GM12801 (cell line): ENCODE measurements around the gene MARVELD1.

Experiments
- TF ChIP-seq, protein P1 (sequence below): IDR thresholded peaks from one replicate; pipeline ENCODE4 v1.5.1; 2011; ENCODE audit warnings: control low read depth; ENCODE audit not compliant: insufficient read length; ENCODE audit errors: extremely low read depth

The MARVELD1 gene

DNA sequence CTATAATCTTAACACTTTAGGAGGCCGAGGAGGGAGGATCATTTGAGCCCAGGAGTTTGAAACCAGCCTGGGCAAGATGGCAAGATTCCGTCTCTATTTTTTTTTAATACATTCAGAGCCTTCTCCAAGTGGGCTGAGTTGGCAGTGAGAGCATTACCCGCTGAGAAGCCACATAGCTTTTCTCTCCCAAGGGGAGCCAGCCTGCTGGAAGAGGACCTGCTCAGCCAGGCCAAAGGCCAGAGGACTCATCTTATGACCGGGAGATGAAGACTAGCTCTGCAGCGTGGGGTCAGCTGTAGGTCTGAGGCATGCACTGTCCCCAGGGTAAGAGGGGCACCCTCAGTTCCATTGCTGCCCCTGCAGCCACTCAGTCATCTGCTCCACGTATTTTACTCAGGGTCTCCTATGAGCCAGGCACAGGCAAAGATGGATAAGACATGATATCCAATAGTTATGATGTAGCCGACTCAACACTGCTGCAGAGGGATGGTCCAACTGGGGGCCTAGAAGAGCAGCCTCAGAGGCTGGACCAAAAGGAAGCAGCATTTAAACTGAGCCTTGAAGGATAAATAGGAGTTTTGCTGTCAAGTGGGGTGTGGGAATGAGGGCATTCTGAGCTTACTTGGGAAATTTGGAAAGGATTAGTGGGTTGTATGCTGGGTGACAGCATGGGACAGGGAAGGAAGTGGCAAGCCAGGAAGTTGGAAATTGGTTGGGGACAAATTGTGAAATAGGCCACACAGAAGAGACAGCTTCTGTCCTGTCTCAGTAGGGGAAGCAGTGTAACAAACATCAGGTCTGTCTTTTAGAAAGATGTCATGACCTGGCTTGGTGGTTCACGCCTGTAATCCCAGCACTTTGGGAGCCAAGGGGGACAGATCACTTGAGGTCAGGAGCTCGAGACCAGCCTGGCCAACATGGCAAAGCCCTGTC is 1.6 kb upstream of the MARVELD1 start:
- TF ChIP-seq, protein P1, sequence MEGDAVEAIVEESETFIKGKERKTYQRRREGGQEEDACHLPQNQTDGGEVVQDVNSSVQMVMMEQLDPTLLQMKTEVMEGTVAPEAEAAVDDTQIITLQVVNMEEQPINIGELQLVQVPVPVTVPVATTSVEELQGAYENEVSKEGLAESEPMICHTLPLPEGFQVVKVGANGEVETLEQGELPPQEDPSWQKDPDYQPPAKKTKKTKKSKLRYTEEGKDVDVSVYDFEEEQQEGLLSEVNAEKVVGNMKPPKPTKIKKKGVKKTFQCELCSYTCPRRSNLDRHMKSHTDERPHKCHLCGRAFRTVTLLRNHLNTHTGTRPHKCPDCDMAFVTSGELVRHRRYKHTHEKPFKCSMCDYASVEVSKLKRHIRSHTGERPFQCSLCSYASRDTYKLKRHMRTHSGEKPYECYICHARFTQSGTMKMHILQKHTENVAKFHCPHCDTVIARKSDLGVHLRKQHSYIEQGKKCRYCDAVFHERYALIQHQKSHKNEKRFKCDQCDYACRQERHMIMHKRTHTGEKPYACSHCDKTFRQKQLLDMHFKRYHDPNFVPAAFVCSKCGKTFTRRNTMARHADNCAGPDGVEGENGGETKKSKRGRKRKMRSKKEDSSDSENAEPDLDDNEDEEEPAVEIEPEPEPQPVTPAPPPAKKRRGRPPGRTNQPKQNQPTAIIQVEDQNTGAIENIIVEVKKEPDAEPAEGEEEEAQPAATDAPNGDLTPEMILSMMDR = no peak

DNA sequence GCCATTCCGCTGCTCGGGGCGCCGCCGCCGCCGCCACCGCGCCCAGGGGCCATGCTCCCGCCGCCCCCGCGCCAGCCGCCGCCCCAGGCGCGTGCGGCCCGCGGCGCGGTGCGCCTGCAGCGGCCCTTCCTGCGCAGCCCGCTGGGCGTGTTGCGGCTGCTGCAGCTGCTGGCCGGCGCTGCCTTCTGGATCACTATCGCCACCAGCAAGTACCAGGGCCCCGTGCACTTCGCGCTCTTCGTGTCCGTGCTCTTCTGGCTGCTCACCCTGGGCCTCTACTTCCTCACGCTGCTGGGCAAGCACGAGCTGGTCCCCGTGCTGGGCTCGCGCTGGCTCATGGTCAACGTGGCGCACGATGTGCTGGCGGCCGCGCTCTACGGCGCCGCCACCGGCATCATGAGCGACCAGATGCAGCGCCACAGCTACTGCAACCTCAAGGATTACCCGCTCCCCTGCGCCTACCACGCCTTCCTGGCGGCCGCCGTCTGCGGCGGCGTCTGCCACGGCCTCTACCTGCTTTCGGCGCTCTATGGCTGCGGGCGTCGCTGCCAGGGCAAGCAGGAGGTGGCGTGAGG is 383 bp downstream of the MARVELD1 start:
- TF ChIP-seq, protein P1 = no peak

DNA sequence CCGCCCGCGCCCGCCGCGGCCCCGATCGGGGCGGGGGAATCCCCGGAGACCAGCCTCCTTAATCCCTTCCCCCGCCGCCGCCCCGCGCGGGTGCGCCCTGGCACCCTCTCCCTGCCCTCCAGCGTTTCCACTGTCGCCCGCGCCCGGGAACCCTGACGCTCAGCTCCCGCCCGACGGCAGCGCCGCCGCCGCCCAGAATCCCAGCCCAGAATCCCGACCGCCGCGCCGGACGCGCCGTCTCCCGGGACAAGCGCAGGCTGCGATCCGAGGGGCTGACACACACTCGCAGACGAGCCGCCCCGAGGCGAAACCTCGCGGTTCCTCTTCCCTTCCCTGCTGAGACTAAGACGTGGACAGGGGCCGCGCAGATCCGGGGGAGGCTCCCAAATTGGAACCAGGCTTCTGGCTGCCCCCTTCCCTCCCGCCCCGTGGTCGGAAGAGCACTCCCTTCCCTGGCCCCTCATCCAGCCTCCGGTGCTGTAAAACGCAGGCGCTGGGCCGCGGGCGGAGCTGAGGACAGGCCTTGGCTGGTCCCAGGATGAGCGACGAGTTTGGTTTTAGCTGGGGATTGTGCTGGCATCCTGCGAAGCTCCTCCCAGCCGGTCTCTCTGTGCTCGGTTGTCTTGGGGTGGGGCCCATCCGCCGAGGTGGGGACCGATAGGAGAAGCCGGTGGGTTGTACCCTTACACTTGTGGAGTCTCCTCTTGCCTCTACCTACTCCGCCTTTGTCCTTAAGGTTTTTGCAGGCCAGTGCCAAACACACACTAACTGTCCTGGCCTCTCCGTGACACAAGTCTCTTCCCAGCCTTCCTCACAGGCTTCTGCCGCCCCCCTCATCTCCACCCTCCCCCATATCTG is 1.1 kb downstream of the MARVELD1 start:
- TF ChIP-seq, protein P1 = no peak

DNA sequence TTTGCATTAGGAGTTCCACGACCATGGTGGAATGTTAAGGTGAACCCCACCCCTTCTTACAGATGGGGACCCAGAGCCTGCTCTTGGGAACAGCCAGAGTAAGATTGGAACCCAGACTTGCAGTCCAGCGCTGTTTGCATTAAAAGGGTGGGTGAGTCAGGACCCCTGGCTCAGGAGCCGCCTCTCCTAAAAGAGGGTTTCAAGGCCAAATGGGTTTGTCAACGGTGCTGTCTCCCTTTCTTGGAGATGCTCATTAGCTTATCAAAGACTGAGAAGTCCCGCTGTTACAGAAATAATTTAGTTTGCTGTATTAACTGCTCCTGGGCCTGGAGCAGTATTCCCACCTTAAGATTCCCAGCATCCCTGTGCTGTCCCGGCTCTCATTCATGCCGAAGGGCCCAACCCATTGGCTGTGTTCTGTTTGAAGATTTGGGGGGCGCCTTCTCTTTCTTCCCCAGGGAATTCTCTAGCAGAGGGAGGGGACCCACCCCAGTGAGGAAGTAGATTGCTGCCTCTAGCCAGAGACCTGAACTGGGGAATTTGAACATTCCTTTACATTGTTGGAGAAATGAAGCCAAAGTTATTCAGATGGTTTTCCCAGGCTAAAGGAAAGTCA is 1.8 kb downstream of the MARVELD1 start:
- TF ChIP-seq, protein P1 = no peak

DNA sequence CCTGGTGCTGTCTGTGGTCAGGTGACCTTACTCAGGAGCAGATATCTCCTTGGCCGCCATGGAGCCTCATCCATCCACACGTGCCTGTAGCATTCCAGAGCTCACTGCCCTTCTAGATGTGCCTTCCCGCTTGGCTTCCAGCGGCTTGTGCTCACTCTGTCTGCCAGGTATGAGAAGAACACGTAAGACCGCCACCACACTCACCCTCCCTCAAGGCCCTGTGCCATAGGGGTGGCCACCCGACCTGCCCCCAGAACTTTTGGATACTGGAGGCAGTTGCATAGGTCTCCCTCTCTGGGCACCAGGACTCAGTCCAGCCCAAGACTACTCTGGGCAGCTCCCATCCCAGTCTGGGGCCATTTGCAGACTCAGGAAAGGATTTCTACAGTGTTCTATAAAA is 4.1 kb downstream of the MARVELD1 start:
- TF ChIP-seq, protein P1 = no peak

DNA sequence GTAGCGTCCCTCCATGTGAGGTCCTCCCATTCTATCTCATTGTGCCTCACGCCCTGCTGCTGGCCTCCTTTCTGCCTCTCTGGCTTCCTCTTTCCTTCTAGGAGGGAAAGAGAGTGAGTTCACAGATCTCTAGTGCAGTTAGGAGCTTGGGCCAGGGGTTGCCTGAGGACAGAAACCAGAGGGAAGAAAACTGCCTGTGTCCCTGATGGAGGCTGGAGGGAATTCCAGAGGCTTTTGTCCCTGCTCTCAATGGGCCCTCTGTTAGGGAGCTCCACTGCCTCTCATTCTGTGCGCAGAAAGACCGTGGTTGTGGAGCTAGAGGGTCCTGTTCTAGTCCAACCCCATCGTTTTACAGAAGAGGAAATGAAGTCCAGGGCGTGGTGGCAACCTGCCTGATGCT is 4.6 kb downstream of the MARVELD1 start:
- TF ChIP-seq, protein P1 = no peak
